ENCODE measurements around the gene MTA1. TPM values are rescaled to one million over a fixed set of nuclear protein-coding genes. Genes with fewer than 3 reads are reported as not detected.
A peak's percentile ranks its signal among the peaks of the same experiment; 100 is the strongest.

Gene MTA1
- total RNA-seq, 1 donor from 2014 or later, result 48.3 TPM

- DNase-seq, result no peak
These were observed 5.2 kb downstream of the MTA1 start for GRCh38 chr14:105424861-105425260.

- no peak for DNase-seq
These were observed 6.2 kb downstream of the MTA1 start for GRCh38 chr14:105425823-105426247.

- no peak for DNase-seq
These were observed 6.9 kb downstream of the MTA1 start for GRCh38 chr14:105426416-105427130.

GRCh38 chr14:105427412-105427811 is 7.8 kb downstream of the MTA1 start:
- DNase-seq, result no peak

- no peak for DNase-seq
These were observed 8.4 kb downstream of the MTA1 start for GRCh38 chr14:105427936-105428485.

GRCh38 chr14:105430042-105430441 is 10.4 kb downstream of the MTA1 start:
- DNase-seq, result no peak

GRCh38 chr14:105430565-105430964 is 10.9 kb downstream of the MTA1 start:
- no peak for DNase-seq

GRCh38 chr14:105431256-105431655 is 11.6 kb downstream of the MTA1 start:
- DNase-seq, result no peak

GRCh38 chr14:105432657-105433056 is 13.0 kb downstream of the MTA1 start:
- peak; percentile 66 for DNase-seq

GRCh38 chr14:105433161-105433605 is 13.6 kb downstream of the MTA1 start:
- DNase-seq, result no peak

GRCh38 chr14:105436402-105436801 is 16.8 kb downstream of the MTA1 start:
- no peak for DNase-seq

- no peak for DNase-seq
These were observed 17.5 kb downstream of the MTA1 start for GRCh38 chr14:105436891-105437722.

GRCh38 chr14:105437723-105438500 is 18.3 kb downstream of the MTA1 start:
- no peak for DNase-seq

- DNase-seq, result no peak
These were observed 19.6 kb downstream of the MTA1 start for GRCh38 chr14:105439179-105439578.

GRCh38 chr14:105439710-105440553 is 20.3 kb downstream of the MTA1 start:
- DNase-seq, result no peak

- DNase-seq, result no peak
These were observed 20.9 kb downstream of the MTA1 start for GRCh38 chr14:105440554-105440900.

- DNase-seq, result no peak
These were observed 21.4 kb downstream of the MTA1 start for GRCh38 chr14:105440992-105441391.

- DNase-seq, result no peak
These were observed 22.5 kb downstream of the MTA1 start for GRCh38 chr14:105442125-105442524.

GRCh38 chr14:105442834-105443233 is 23.2 kb downstream of the MTA1 start:
- DNase-seq, result no peak

- no peak for DNase-seq
These were observed 25.2 kb downstream of the MTA1 start for GRCh38 chr14:105444859-105445258.

GRCh38 chr14:105445290-105445689 is 25.7 kb downstream of the MTA1 start:
- DNase-seq, result no peak
